GM23338 (cell line): ENCODE results near the gene MAD1L1. TPM values are rescaled to one million over a fixed set of nuclear protein-coding genes. Genes with fewer than 3 reads are reported as not detected.

ENCODE experiments used
- ATAC-seq: fragments of 200-7000 bp; cut with Tn5 transposase; 3 replicates; pipeline ENCODE4 v1.9.1; 2020
- DNase-seq: peaks from one replicate; pipeline ENCODE4 v3.0.0-alpha.2; 2015; ENCODE audit warnings: low spot score
- H2AFZ ChIP-seq: fragments of 200-600 bp; sonication (generic); 2 replicates; pipeline ENCODE4 v1.8.0; 2016; ENCODE audit warnings: antibody characterized with exemption, mild to moderate bottlenecking, moderate library complexity
- H3F3A ChIP-seq: fragments of 200-600 bp; sonication (generic); replicated peaks from 2 replicates; pipeline ENCODE4 v1.8.0; 2017; ENCODE audit warnings: antibody characterized with exemption, mixed run types, low read depth
- H3K27ac ChIP-seq: fragments of 200-600 bp; sonication (generic); 2 replicates; pipeline ENCODE4 v1.6.1; 2016; ENCODE audit warnings: low read depth
- H3K27me3 ChIP-seq: fragments of 200-600 bp; sonication (generic); 2 replicates; pipeline ENCODE4 v1.8.0; 2016; ENCODE audit warnings: mild to moderate bottlenecking, mixed run types, moderate library complexity; ENCODE audit not compliant: insufficient read depth
- H3K36me3 ChIP-seq: fragments of 200-600 bp; sonication (generic); 2 replicates; pipeline ENCODE4 v1.8.0; 2016; ENCODE audit warnings: mild to moderate bottlenecking; ENCODE audit not compliant: insufficient read depth
- H3K4me1 ChIP-seq: fragments of 200-600 bp; sonication (generic); 2 replicates; pipeline ENCODE4 v1.8.0; 2016; ENCODE audit warnings: mild to moderate bottlenecking, moderate library complexity; ENCODE audit not compliant: insufficient read depth
- H3K4me2 ChIP-seq: fragments of 200-600 bp; sonication (generic); 2 replicates; pipeline ENCODE4 v1.7.1; 2017; ENCODE audit warnings: mixed run types
- H3K4me3 ChIP-seq: fragments of 200-600 bp; sonication (generic); 2 replicates; pipeline ENCODE4 v1.6.1; 2016; ENCODE audit warnings: mixed run types
- H3K79me2 ChIP-seq: fragments of 200-600 bp; sonication (generic); replicated peaks from 2 replicates; pipeline ENCODE4 v1.8.0; 2017; ENCODE audit warnings: mild to moderate bottlenecking; ENCODE audit not compliant: insufficient read depth
- H3K9me2 ChIP-seq: fragments of 200-600 bp; sonication (generic); 2 replicates; pipeline ENCODE4 v1.8.0; 2017; ENCODE audit not compliant: insufficient read depth
- H4K20me1 ChIP-seq: fragments of 200-600 bp; sonication (generic); replicated peaks from 2 replicates; pipeline ENCODE4 v1.8.0; 2017; ENCODE audit warnings: mild to moderate bottlenecking; ENCODE audit not compliant: insufficient read depth
- H3K27ac Mint-ChIP-seq: 2 replicates; pipeline ENCODE4 v1.8.0; 2020; ENCODE audit warnings: inconsistent platforms, mild to moderate bottlenecking, moderate library complexity, mixed read lengths
- H3K27me3 Mint-ChIP-seq: 3 replicates; pipeline ENCODE4 v1.8.0; 2022; ENCODE audit warnings: low read depth, mild to moderate bottlenecking, moderate library complexity, mixed read lengths, inconsistent platforms; ENCODE audit not compliant: insufficient read depth, poor library complexity
- H3K36me3 Mint-ChIP-seq: 3 replicates; pipeline ENCODE4 v1.8.0; 2021; ENCODE audit warnings: low read depth, mild to moderate bottlenecking, inconsistent platforms, moderate library complexity, mixed read lengths
- H3K4me1 Mint-ChIP-seq: 3 replicates; pipeline ENCODE4 v1.8.0; 2020; ENCODE audit warnings: mild to moderate bottlenecking, inconsistent platforms, mixed read lengths
- H3K4me3 Mint-ChIP-seq: 3 replicates; pipeline ENCODE4 v1.8.0; 2021; ENCODE audit warnings: moderate library complexity, mild to moderate bottlenecking, inconsistent platforms, mixed read lengths
- H3K9me3 Mint-ChIP-seq: 3 replicates; pipeline ENCODE4 v1.8.0; 2020; ENCODE audit warnings: moderate library complexity, mild to moderate bottlenecking, inconsistent platforms, mixed read lengths
- CREB1 ChIP-seq: fragments of 250-450 bp; sonication (Bioruptor Pico); IDR thresholded peaks from 2 replicates; pipeline ENCODE4 v1.5.0; 2020; ENCODE audit warnings: low read depth, mild to moderate bottlenecking, moderate library complexity
- CTCF ChIP-seq, 2 experiments: fragments of 200-600 bp in 1 of 2; sonication (generic) in 1 of 2; conservative IDR thresholded peaks; 2 replicates each; pipeline versions ENCODE4 v1.5.1 to v1.6.1; 2016 to 2017; ENCODE audit warnings: antibody characterized with exemption in 2 of 2, low read depth in 2 of 2, mild to moderate bottlenecking in 2 of 2, moderate library complexity in 1 of 2
- ETS1 ChIP-seq: IDR thresholded peaks from 2 replicates; pipeline ENCODE4 v1.6.1; 2016; ENCODE audit warnings: antibody characterized with exemption
- EZH2phosphoT487 ChIP-seq: fragments of 200-600 bp; sonication (generic); IDR thresholded peaks from one replicate; pipeline ENCODE4 v1.8.1; 2018; ENCODE audit warnings: antibody characterized with exemption; ENCODE audit not compliant: unreplicated experiment
- POLR2AphosphoS5 ChIP-seq: IDR thresholded peaks from 2 replicates; pipeline ENCODE4 v1.6.1; 2016; ENCODE audit warnings: antibody characterized with exemption, low read depth
- REST ChIP-seq: IDR thresholded peaks from one replicate; pipeline ENCODE4 v1.6.1; 2018; ENCODE audit warnings: antibody characterized with exemption; ENCODE audit not compliant: unreplicated experiment
- STAT1 ChIP-seq: IDR thresholded peaks from one replicate; pipeline ENCODE4 v1.6.1; 2016; ENCODE audit warnings: antibody characterized with exemption; ENCODE audit not compliant: unreplicated experiment
- ZNF462 ChIP-seq: fragments of 250-450 bp; sonication (Bioruptor Pico); IDR thresholded peaks from 2 replicates; pipeline ENCODE4 v1.5.0; 2020; ENCODE audit warnings: mild to moderate bottlenecking, moderate library complexity
- polyA plus RNA-seq: library from polyadenylated mRNA; unstranded; fragments of >200 nt; fragmentation: Nextera tagmentation; extraction: Ambion mirVana; gene quantifications from 2 replicates; pipeline ENCODE4 v1.2.1, GENCODE V29; 2016
- total RNA-seq: library from RNA; depleted of rRNA; stranded (reverse); fragments of >200 nt; shearing (Covaris generic); gene quantifications from 2 replicates; pipeline ENCODE4 v1.2.3, GENCODE V29; 2014

MAD1L1 gene
- total and polyA plus RNA-seq, 2 experiments from 2014 or later: 40.3 to 59.3 TPM

- Histone ChIP-seq H3K36me3 (no peaks in the 10 kb centered on the region), H3F3A (no peaks in the 10 kb centered on the region), H3K4me3 (no peak overlapping the region), H3K4me2 (no peak overlapping the region), H3K79me2 (no peaks in the 10 kb centered on the region), H3K9me2 (no peaks in the 10 kb centered on the region), H4K20me1 (no peaks in the 10 kb centered on the region), H3K27me3 (no peaks in the 10 kb centered on the region), H2AFZ (no peak overlapping the region), H3K4me1 (no peaks in the 10 kb centered on the region), H3K27ac (no peak overlapping the region)
- Mint-ChIP-seq H3K4me1 (peaks cover 8% of the 10 kb centered on the region), H3K27me3 (peaks cover 11% of the 10 kb centered on the region), H3K36me3 (no peaks in the 10 kb centered on the region; the same call in 2 of the 3 replicates), H3K27ac (no peak overlapping the region), H3K9me3 (no peaks in the 10 kb centered on the region), H3K4me3 (no peak overlapping the region)
- no peak for DNase-seq
- TF ChIP-seq CREB1 (CRISPR knock-in tag): no peak
- ATAC-seq: no peak; the same call in 2 of the 3 replicates
Measured at GRCh38 chr7:1849351-1850041, 383.2 kb downstream of the MAD1L1 start.

- Mint-ChIP-seq H3K27ac (no peak overlapping the region), H3K9me3 (no peaks in the 10 kb centered on the region), H3K4me1 (peaks cover 8% of the 10 kb centered on the region), H3K4me3 (no peak overlapping the region), H3K27me3 (peaks cover 10% of the 10 kb centered on the region), H3K36me3 (no peaks in the 10 kb centered on the region; the same call in 2 of the 3 replicates)
- Histone ChIP-seq H2AFZ (no peak overlapping the region), H3K9me2 (no peaks in the 10 kb centered on the region), H3K27ac (no peak overlapping the region), H3K4me3 (no peak overlapping the region), H3F3A (no peaks in the 10 kb centered on the region), H3K4me1 (no peaks in the 10 kb centered on the region), H3K4me2 (no peak overlapping the region), H3K36me3 (no peaks in the 10 kb centered on the region), H3K27me3 (no peaks in the 10 kb centered on the region), H4K20me1 (no peaks in the 10 kb centered on the region), H3K79me2 (no peaks in the 10 kb centered on the region)
- ATAC-seq (no peak), DNase-seq (no peak)
- TF ChIP-seq REST (no peak), CREB1 (CRISPR knock-in tag) (no peak), EZH2phosphoT487 (no peak), STAT1 (no peak), ZNF462 (CRISPR knock-in tag) (no peak), POLR2AphosphoS5 (no peak), CTCF (conservative IDR thresholded peaks at IDR 0.05; ENCODE audit: low read depth in 2 of 2) (no peak), ETS1 (no peak)
Measured at GRCh38 chr7:1848911-1849311, 383.8 kb downstream of the MAD1L1 start.
